Neutrophil (primary cell): ENCODE data around the gene CDH1.
"Not testable (repeated sequence)": the region's sequence is repeated elsewhere in the genome, so short reads cannot be mapped to it uniquely, and the experiment has no call there.

ENCODE experiments used
- H3K27ac ChIP-seq: fragments of 200-600 bp; sonication (generic); 2 replicates; pipeline ENCODE4 v1.5.1; 2016; ENCODE audit warnings: mild to moderate bottlenecking, moderate library complexity
- H3K27me3 ChIP-seq: fragments of 200-600 bp; sonication (generic); 2 replicates; pipeline ENCODE4 v1.6.0; 2016; ENCODE audit warnings: mild to moderate bottlenecking
- H3K36me3 ChIP-seq: fragments of 200-600 bp; sonication (generic); 2 replicates; pipeline ENCODE4 v1.5.1; 2017
- H3K4me1 ChIP-seq, 2 experiments: fragments of 200-600 bp in 1 of 2; sonication (generic) in 1 of 2; 1 replicate in 1 of 2; 2 replicates in 1 of 2; pipeline versions ENCODE4 v1.5.1 to v1.6.1; 2013 to 2016; ENCODE audit warnings: low read depth in 1 of 2, low read length in 1 of 2, mild to moderate bottlenecking in 1 of 2, moderate library complexity in 1 of 2; ENCODE audit not compliant: control insufficient read depth in 1 of 2, insufficient read depth in 1 of 2
- H3K4me3 ChIP-seq, 2 experiments: fragments of 200-600 bp in 1 of 2; sonication (generic) in 1 of 2; 1 replicate in 1 of 2; 2 replicates in 1 of 2; pipeline ENCODE4 v1.5.1; 2013 to 2016; ENCODE audit warnings: low read depth in 1 of 2, low read length in 1 of 2, mild to moderate bottlenecking in 1 of 2, moderate library complexity in 1 of 2
- H3K9me3 ChIP-seq: fragments of 200-600 bp; sonication (generic); 2 replicates; pipeline ENCODE4 v1.5.1; 2016
- TF ChIP-seq, protein P1 (sequence below): fragments of 200-600 bp; sonication (generic); IDR thresholded peaks from 2 replicates; pipeline ENCODE4 v1.5.1; 2016; ENCODE audit warnings: antibody characterized with exemption

CDH1 gene

DNA sequence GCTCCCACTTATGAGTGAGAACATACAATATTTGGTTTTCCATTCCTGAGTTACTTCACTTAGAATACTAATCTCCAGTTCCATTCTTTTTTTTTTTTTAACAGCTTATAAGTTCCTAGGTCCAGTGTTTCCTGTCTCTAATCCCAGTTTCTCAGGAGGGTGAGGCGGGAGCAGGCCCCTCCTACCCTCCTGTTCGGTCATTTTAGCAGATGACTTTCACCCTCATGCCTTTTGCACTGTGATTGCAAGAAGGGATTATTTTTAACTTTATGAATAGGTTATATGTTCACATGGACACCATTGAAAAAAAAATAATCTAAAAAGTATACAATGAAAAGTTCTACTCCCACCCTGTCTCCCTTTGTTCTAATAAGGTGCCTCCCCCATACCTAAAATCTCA lies 47.6 kb downstream of the CDH1 start:
- H3K9me3 ChIP-seq: no peaks in the 10 kb centered on the region
- no peak overlapping the region for H3K27ac ChIP-seq
- TF ChIP-seq, protein P1, sequence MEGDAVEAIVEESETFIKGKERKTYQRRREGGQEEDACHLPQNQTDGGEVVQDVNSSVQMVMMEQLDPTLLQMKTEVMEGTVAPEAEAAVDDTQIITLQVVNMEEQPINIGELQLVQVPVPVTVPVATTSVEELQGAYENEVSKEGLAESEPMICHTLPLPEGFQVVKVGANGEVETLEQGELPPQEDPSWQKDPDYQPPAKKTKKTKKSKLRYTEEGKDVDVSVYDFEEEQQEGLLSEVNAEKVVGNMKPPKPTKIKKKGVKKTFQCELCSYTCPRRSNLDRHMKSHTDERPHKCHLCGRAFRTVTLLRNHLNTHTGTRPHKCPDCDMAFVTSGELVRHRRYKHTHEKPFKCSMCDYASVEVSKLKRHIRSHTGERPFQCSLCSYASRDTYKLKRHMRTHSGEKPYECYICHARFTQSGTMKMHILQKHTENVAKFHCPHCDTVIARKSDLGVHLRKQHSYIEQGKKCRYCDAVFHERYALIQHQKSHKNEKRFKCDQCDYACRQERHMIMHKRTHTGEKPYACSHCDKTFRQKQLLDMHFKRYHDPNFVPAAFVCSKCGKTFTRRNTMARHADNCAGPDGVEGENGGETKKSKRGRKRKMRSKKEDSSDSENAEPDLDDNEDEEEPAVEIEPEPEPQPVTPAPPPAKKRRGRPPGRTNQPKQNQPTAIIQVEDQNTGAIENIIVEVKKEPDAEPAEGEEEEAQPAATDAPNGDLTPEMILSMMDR: no peak
- H3K4me1 ChIP-seq: peaks cover 22 to 30% of the 10 kb centered on the region in 2 experiments
- no peaks in the 10 kb centered on the region for H3K27me3 ChIP-seq
- H3K4me3 ChIP-seq: no peak overlapping the region
- H3K36me3 ChIP-seq: no peaks in the 10 kb centered on the region

DNA sequence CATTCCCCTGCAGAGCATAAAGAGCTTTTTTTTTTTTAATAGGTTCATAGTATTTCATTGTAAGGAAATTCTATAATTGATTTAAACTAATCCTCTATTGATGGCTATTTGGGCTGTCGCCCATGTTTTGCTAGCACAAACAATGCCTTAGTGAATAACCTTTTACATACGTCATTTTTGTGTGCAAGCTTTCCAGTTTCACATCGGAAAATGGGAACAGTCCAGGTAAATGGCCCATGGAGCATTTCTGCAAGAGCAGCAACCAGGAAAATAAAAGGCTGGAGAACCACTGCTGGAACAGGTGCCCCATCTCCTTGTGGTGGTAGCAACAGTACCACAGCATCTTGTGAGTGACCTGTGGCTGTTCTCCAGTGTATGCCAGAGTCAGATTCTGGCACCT lies 48.6 kb downstream of the CDH1 start:
- H3K27ac ChIP-seq: no peak overlapping the region
- H3K36me3 ChIP-seq: no peaks in the 10 kb centered on the region
- H3K9me3 ChIP-seq: no peaks in the 10 kb centered on the region
- peaks cover 32 to 40% of the 10 kb centered on the region in 2 experiments for H3K4me1 ChIP-seq
- H3K4me3 ChIP-seq: no peak overlapping the region
- H3K27me3 ChIP-seq: no peaks in the 10 kb centered on the region
- TF ChIP-seq, protein P1: no peak

DNA sequence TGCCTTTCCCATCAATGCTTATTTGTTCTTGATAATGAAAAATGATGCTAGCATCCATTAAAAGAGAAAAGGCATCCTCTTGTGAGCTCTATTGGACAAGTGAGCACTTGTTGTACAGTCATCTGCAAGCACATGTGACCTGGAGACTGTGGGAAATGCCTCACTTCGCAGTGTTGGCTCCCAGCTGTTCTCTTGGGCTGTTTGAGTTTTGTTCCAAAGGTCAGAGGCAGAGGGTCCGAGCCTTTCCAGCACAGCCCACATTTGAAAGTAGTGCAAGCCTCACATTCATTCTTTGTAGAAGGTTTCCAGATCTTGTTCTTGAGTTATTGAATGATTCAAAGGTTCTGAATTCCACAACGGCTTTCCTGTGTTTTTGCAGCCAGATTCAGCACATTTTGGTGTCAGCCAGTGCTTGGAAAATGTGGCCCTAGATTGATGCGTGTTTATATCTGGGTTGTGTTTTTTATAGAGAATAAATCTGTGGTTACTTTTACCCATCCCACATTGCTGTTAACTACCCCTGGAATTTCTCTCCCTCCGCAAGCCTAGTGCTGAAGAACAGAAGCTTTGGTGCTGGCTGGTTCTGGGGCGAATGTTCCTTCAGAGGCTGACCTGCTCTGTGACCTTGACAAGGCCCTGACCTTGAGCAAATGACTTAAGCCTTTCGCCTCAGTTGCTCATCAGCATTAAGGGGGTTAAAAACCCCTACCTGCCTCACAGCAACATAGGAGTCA lies 49.8 kb downstream of the CDH1 start:
- Histone ChIP-seq H3K36me3 (no peaks in the 10 kb centered on the region), H3K9me3 (no peaks in the 10 kb centered on the region), H3K4me3 (no peak overlapping the region), H3K27me3 (no peaks in the 10 kb centered on the region), H3K27ac (no peak overlapping the region), H3K4me1 (peaks cover 32 to 36% of the 10 kb centered on the region in 2 experiments)
- TF ChIP-seq, protein P1: no peak

DNA sequence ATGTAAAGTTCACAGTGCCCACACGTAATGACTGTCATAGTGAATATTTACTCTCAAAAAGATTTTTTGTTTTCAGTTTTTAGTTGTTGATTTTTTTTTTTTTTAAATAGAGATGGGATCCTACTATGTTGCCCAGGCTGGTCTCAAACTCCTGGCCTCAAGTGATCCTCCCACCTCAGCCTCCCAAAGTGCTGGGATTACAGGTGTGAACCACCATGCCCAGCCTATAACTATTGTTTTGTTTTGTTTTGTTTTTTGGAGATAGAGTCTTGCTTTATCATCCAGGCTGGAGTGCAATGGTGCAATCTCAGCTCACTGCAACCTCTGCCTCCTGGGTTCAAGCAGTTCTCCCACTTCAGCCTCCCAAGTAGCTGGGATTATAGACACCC lies 50.3 kb downstream of the CDH1 start:
- not testable (repeated sequence) for H3K36me3 ChIP-seq, H3K4me3 ChIP-seq, H3K27ac ChIP-seq, H3K9me3 ChIP-seq, H3K27me3 ChIP-seq
- peaks cover 28 to 34% of the 10 kb centered on the region in 2 experiments for H3K4me1 ChIP-seq

DNA sequence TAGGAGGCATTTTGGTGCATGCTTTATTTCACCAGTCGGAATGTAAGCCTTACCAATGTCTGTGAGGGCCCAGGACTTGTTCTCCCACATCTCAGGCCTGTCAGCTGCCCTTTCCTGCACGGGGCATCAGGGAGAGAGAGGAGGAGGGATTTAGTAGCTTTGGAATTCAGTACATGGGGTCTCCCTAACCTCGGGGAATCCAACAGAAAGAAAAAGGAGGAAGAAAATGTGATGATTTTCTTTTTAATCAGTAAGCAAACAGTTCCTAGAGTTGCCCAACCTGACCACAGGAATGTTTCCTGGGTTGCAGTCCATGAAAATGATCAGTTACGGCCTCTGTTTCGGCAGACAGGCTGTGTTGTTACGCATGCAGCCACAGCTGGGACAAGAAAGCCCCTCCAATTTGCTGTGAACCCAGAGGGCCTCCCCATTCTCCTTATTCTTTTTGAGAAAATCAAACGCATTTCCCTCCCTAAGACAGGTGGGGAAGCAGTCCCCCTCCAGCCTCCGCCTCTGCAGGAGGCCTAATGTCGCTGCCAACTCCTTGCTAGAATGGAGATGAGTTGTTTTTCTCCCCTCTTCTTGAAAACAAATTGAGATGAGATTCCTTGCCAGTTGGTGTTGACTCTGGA lies 53.2 kb downstream of the CDH1 start:
- no peaks in the 10 kb centered on the region for H3K9me3 ChIP-seq
- H3K4me3 ChIP-seq: peak overlapping the region in 1 of 2 experiments; percentile 10
- TF ChIP-seq, protein P1: no peak
- no peaks in the 10 kb centered on the region for H3K36me3 ChIP-seq
- no peak overlapping the region for H3K27ac ChIP-seq
- peaks cover 35 to 40% of the 10 kb centered on the region in 2 experiments for H3K4me1 ChIP-seq
- H3K27me3 ChIP-seq: no peaks in the 10 kb centered on the region

DNA sequence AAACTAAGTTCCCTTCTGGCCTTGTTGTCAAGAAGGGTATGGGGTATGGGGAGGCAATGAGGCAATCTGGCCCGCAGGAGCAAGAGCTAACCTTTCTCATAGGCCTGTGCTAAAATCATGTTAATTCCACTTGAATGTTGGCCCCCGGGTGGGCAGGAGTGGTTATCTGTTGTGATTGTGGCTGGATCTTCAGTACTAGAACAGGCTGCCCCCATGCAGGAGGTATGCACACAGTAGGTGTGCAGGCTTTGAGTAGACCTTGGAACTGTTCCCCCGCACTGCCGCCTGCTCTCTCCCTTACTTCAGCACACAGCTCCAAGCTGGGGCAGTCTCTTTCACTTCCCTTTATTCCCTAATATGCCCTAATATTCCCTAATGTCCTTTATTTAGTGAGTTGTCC lies 53.9 kb downstream of the CDH1 start:
- Histone ChIP-seq H3K36me3 (no peaks in the 10 kb centered on the region), H3K27ac (no peak overlapping the region), H3K4me3 (no peak overlapping the region), H3K4me1 (peaks cover 35 to 40% of the 10 kb centered on the region in 2 experiments), H3K27me3 (no peaks in the 10 kb centered on the region), H3K9me3 (no peaks in the 10 kb centered on the region)
- TF ChIP-seq, protein P1: no peak
